ENCODE results near the gene INSIG1.

The INSIG1 gene

DNA sequence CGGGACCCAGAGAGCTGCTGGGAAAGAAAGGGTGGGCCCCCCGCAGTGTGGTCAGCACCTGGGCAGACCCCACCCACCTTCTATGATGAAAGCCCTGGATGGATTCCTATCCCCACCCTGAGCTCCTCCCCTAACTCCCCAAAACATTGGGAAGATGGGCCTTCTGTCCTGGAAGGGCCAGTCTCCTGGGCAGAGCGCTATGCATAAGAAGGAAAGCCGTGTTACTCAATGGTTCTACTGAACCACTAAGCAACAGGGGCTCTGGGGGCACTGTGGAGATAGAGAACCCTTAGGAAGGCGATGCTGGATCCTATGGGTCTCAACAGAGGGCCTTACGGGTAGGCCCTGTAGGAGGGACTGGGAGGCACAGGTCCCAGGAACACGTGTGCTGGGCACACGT, 30.7 kb upstream of the INSIG1 start:
- DNase-seq, result no peak

- no peak for DNase-seq
Measured at GRCh38 chr7:155267436-155267835, 30.2 kb upstream of the INSIG1 start.

- no peak for DNase-seq
Measured at GRCh38 chr7:155268211-155268610, 29.5 kb upstream of the INSIG1 start.

DNA sequence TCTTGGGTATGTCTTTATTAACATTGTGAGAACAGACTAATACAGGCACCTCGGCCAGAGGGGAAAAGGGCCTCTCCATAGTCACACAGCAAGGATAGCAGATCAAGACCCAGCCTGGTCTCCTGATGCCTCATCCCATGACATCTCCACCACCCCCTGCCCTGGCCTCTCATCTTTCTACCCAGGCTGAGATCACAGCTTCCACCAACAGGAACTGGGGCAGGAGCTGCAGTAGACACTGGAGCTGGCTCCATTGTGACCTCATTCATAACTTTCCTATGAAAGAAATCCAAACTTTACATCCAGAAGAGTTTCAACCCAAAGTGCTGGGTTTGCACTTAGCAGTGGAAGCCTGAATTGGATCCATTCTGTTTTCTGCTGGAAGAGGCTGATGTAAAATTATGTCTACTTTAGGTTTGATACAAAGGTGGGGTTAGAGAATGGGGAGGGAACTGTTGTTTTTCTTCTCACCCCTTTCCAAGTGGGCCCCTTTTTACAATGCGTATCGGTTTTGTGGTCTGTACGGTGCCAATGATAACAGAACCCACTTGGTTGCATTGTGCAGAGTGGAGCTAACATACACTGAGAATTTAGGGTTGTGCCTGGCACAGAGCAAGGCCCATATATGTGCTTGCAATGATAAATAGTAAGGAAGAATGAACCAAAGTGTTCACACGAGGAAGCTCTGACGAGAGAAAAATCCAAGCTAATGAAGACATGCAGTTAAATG, 28.6 kb upstream of the INSIG1 start:
- DNase-seq, result no peak

DNA sequence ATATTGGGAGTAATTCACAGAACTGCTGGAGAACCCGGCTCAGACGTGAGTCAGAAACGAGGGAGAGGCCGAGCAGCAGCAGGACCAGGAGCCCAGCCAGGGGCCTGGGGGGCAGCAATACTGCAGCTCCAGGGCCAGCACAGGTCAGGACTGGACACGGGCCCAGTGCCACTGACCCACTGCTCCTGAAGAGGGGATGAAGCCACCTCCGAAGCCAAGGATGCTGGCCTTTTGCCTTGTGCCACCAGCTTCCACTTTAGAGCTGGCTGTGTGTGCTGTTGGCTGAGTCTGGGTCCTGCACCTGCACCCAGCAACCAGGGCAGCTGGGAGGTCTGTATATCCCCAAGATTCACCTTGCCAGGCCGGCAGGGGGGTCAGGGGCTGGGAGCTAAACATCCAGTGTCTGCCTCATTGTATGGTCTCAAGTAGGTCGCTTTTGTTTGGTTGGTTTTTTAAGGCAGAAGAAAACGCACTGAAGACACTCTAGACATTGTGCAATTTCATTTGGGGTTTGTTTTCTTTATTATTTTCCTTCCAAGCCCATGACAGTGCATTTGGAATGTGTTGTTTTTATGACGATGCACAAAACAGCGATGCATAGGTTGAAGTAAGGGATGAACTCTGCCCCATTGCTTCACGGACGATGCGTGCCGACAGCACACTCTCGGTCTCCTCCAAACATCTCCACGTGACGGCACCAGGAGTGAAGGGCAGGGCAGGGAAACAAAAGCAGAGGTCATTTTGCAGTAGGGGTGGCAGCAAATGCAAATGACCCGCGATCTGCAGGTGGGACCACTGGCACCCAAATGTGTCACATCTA, 27.7 kb upstream of the INSIG1 start:
- no peak for DNase-seq

- no peak for DNase-seq
Measured at GRCh38 chr7:155270861-155271260, 26.8 kb upstream of the INSIG1 start.

GRCh38 chr7:155274633-155275355, 22.9 kb upstream of the INSIG1 start:
- DNase-seq, result no peak

DNA sequence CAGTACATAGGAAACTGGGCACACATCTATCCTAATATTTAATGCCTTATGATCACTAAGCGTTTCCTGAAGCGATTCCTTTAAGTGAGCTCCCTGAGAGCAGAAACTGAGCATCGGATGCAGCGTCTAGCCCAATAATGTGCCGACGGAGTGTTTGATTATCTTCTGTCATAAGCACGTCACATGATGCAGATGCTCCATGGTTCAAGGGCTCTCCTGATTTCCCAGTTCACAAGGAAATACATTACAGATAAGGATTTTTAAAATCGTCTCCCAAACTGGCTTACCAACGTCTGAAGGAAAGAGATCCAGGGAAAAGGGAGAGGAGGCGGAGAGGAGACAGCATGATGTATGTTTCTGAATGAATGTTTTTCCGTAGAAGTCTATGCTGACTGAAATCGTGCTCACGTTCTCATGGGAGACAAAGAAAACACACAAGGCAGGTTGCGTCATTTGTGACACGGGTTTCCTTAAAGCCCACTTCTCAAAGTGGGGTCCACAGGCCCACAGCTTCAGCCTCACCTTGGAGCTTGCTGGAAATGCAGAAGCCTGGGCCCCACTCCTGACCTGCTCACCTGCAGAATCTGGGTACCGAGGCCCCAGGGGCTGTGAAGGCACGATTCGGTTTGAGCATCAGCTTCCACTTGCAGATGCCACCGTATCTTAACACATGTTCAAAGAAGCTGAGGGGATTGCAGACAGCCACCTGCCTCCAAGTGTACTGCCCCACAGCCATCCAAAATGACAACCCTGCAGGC, 21.5 kb upstream of the INSIG1 start:
- no peak for DNase-seq

DNA sequence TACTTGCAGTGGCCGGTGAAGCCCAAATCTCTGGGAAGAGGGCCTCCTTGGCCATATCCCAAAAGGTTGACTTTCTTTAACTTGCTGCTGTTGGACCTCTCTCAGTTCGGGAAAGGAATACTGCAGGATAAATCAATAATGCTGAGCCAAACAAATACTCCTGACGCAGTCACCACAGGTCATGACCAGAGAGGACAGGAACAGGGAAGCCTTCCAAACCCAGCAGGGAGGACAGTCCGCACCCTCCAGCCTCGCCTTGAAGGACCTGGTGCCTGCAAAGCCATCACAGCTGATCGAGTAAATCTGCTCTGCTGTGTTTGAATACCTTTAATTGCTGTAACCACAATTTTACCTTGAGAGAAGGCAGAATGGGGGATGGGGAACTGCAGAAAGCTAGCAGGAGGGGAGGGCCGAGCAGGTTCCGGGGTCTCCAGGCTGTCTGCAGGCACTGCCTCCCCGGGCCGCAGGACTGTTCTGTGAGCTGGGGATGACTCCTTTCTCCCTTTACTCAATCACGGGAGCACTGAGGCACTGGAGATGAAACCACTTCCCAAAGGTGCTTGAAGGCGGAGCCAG, 20.8 kb upstream of the INSIG1 start:
- DNase-seq, result no peak

DNA sequence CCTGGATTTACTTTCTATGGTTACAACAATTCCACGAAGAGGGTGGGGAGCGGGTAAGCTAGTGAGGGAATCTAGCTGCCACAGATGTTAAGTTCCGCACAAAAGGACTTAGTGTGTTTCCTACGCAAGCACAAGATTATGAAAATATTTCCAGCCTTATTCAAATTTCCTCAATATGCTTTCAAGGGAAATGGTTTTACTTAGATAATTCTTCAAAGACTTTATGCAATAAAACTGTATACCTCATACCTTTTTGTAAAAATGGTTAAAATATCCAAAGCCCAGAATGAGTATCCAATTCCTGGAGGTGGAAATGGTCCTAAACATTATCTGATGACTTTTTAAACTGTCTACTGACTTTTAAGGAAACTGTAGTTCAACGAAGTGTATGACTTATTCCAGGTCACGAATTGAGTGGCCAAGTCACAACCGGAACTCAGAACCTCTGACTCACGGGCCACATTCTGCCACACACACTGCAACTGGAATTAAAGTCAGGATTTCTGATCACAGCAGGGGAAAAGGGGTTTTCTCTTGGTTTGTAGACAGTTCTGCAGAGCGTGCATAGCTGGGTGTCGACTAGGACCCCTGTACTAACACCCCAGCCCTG, 20.2 kb upstream of the INSIG1 start:
- no peak for DNase-seq

DNA sequence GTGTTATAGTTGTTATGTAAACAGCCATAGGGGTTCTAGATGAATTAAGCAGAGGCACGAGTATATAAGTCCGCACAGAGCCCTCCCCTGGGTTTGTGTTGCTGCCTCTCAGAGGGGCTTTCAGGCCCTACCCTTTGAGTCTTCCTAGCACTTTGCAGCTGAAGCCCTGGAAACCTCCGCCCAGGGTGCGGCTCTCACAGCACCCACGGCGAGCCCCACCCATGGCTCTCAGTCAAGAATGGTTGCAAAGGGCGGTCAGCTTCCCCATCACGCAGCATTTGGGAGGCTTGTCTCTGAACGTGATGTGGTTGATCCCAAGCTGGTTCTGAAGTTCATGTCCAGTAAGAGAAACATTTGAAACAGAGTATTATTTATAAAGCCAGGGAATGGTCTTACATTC, 18.8 kb upstream of the INSIG1 start:
- no peak for DNase-seq

DNA sequence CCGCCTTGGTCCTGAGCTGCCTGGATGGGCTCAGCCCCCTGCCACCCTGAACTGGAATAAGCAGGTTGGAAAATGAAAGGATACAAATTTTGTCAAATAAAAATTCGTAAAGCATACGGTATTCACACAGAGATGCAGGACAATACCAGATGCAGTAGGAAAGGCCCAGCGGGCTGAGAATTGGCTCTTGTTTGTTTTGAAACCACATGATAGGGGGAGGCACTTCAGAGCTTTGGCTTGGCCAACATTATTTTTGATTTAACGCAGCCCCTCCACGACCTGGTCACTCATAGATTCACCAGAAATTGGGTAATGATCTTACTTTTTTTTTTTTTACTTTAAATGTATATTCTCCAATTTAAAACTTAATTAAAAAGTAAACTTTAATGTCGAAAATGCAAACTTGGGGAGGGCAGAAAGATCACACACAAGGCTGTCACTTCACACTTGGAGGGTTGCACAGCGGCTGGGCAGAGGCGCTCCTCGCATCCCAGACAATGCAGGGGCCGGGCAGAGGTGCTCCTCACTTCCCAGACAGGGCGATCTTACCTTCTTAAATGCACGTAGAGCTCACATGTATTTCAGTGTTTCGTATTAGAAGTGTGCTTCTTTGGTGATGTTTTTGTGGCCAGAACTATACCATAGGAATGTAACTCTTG, 17.8 kb upstream of the INSIG1 start:
- DNase-seq, result no peak

GRCh38 chr7:155280446-155281397, 17.0 kb upstream of the INSIG1 start:
- no peak for DNase-seq

DNA sequence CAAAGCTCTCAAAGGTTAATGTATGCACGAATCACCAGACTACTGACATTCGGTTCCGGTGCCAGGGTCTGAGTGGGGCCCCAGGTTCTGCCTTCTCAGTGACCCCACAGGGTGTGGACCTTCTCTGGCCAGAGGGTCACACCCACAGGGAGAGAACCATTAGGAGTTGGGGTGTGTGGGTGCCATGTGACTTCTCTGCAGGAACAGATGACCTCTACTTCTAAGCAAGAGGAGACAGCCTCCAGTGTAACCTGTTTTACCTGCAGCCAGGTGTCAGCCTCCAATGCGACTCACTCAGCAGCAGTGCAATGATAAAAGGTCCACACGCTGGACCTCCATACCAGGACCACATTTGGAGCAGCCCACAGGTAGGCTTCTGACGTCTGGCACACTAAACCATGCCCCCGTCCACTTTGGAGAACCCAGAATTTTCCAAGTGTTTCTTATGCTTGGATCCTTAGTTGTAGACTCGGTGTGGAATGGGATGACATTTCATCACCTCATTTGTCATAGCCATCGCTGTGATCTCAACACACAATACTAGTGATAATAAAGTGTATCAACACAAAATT, 16.2 kb upstream of the INSIG1 start:
- DNase-seq, result no peak

DNA sequence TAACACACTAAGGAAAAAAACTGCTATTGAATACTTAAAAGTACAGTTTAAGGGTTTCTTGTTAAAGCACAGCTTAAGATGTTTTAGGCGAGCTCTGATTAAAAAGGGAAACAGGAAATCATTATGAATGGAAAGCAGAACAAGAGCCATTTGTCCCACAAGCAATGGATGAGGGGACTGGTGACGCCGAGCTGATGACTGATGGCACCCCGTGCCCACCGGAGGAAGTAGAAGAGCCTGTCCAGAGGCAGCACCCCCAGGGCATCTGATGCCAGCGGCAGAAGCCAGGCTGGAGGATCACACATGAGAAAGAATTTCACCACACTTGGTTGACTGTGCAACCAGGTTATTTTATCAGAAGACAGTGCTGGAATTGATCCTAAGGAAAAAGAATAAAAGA, 15.0 kb upstream of the INSIG1 start:
- DNase-seq, result no peak

DNA sequence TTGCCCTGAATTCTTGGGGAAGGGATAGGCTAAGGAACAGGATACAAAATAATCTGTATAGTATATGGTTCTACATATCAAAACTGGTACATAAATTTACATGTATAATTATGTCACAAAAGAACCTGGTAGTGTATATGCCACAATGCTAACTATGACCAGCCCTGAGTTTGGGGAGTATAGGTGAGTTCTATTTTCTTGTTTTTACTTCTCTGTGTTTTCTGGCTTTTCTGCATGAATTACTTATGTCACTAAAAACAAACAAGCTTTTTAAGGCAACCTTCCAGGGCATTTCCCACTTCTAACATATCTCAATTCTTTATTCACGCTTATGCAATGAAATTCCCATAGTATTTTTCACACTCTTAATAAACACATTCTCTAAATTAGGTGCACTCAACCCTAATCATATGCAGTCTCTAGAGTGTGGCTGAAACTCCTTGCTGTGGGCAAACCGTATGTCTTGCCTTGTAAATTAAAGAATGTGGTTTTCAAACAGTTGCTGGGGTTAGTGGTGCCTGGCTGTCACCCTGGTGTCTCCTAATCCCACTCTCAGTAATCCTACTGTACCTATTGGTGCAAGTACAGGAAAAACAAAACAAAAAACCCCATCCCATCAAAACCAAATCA, 14.0 kb upstream of the INSIG1 start:
- DNase-seq, result no peak

GRCh38 chr7:155284496-155285274, 13.0 kb upstream of the INSIG1 start:
- DNase-seq, result no peak

- no peak for DNase-seq
Measured at GRCh38 chr7:155285423-155285822, 12.3 kb upstream of the INSIG1 start.

DNA sequence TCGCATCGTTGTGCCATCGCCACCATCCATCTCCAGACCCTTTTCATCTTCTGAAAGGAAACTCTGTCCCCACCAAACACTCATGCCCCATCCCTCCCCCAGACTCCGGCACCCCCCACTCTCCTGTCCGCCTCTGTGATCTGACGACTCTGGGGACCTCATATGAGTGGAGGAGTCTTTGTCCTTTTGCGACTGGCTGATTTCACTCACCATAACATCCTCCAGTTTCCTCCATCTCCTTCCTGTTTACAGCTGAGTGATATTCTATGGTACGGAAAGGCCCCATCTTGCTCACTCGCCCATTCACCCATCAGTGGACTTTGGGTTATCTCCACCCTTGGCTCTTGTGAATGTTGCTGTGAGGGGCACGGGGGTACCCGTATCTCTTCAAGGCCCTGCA, 11.8 kb upstream of the INSIG1 start:
- DNase-seq, result no peak

All from stimulated activated naive CD4-positive, alpha-beta T cell (primary cell).